SIG-M5 (cell line): ENCODE results near the gene NCOA7.
"Not testable (repeated sequence)": the region's sequence is repeated elsewhere in the genome, so short reads cannot be mapped to it uniquely, and the experiment has no call there.

Experiments used
- DNase-seq: peaks from one replicate; lab custom pipeline; 2025; lab: John Stamatoyannopoulos, UW

NCOA7 gene

DNA sequence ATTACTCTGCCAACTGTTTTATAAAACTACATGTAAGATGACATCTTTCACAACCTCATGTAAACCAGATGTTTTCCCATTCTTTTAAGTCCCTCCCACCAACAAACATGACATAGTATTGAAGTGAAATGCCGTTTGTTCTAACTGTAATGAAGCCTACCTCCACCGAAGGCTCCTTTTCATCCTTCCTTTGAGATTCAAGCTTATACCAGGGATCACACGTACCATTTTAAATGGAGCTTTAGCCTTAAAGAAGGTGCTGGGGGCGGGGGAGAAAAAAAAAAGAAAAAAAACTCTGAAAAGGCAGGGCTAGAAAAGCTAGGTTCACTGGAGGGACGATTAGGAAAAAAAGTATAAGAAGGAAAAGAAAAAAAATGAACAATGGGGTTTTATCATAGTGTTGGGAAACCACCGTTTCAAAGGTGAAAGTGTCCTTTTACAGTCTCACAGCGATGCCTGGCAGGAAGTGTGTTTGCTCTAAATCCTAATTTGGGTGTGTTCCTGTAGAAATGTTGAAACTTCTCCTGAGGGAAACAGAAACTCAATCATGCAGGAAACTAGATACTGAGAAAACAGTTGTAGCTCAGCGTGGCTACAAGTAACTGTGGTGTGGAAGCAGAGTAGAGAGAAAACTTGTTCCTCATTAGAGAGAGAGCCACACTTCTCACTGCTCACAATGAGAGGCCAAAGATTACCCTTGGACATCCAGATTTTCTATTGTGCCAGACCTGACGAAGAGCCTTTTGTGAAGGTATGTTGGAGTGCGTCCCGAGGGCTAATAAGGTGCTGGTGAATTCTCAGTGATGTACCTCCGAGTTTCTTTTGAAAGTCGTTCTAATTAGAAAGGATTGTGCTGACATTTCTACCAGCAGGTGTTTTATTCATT lies 128.2 kb downstream of the NCOA7 start:
- DNase-seq: peak; percentile 79

DNA sequence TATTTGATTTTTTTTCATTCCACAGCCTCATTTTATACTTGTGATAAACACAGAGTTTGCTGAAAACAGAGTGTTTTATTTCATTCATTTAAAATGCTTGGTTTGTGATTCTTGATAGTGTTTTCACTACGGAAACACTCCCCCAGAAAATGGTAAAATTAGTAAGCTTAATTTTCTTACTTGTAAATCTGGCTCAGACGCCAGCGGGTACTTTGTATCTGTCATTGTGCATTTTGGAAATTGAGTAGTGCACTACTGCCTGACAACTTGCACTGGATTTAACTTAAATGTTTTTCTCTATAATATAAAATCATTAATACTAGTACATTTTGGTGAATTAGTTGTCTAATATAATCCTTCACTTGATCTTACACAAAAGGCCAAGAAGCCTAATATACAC lies 128.9 kb downstream of the NCOA7 start:
- no peak for DNase-seq

DNA sequence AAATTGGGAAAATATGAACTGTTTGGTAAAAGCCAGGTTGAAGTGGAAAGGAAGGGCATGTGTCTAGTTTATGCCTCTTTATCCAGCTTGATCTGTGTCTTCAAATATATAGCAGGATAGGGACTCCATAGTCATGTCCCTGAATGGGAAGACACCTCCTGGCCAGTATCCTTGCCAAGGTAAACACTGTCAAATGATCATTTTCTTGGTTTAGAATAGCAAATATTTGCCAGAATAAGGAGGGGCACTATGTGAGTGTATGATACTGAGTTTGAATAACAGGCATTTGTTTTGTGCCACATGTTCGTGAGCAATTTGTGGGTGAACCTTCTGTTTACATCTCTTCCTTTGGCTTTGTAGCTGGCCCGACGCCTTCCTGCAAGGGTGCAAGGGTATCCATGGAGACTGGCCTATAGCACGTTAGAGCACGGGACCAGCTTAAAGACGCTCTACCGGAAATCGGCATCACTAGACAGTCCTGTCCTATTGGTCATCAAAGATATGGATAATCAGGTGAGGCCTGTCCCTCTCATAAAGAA lies 131.6 kb downstream of the NCOA7 start:
- no peak for DNase-seq

DNA sequence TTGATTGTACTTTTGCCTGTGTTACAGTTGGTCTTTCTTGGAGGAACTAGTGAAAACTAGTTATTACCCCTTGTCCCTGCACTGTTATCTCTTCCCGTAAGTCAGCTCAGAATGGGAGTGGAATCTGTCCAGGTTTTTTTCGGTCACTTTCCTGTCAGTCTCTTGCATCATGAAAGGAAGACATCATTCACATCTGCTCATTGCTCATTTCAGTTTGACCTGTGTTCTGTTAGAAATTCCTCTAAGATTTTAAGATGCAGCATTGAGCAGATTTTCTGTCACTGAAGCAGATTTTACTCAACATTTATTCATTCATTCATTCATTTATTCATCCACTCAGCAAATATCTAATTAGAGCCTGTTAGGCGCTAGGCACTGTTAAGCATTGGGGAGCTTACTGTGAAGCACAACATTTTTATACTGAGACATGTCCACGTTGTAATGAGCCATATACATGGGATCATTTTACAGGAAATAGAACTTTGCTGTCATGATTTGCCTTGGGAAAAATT lies 132.7 kb downstream of the NCOA7 start:
- no peak for DNase-seq

DNA sequence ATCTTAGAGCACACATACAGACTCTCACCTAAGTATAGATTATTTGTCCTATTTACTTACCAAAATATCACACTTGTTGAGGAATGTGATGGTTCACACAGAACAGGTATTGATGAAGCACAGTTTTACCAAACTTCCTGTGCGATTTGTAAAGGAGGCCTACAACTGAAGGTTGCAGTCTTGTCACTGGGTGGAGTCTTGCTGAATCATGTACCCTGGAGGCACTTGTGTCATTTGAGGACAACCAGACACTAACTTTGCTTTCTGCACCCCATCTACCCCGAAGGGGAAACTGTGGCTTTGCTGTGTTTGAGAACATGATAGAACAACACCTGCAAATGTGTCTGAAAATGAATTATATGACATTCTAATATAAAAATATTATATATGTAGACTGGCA lies 133.4 kb downstream of the NCOA7 start:
- DNase-seq: no peak

DNA sequence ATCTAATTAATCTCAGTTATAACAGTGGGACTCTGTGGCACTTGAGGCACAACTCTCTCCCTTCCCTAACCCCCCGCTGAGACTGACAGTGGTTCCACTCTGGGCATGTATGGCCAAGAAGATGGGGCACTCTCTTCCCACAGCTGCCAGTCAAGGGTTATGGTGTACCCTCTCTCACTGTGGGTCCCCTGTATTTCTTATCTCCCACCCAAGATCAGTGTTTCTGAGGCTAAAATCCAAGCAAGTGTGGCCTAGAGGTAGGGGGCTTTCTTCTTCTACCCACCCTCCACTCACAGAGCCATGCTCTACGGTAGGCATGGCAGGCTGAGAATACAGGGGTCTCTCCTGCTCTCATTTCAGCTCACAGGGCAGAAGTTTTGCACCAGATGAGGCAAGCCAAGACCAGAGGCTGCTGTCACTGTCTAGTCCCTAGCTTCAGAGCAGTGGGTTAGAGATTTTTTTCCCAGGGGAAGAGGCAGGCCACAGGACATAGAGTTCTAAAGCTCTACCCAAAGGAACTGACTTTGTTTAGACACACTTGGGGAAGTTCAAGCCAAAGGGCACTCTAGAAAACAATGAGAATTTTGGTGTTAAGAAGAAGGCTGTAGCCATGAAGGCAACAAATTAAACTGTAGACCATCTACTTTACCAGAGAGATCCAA lies 134.1 kb downstream of the NCOA7 start:
- DNase-seq: no peak

DNA sequence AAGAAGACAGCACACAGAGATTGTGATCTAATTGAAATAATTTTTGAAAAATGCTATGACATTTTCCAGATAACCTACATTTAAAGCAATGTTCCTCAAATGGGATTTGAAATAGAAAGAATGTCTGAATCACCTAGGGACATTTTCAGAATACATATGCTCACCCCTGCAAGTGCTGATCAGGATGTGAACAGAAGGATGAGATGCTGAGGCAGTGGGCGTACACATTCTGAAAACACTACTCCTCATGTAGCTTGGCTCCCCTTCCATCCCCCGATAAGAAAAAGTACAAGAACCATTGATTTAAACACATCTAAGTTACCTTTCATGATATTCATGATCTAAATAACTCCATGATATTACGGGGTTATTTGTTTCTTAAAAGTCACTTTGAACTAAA lies 136.0 kb downstream of the NCOA7 start:
- no peak for DNase-seq

DNA sequence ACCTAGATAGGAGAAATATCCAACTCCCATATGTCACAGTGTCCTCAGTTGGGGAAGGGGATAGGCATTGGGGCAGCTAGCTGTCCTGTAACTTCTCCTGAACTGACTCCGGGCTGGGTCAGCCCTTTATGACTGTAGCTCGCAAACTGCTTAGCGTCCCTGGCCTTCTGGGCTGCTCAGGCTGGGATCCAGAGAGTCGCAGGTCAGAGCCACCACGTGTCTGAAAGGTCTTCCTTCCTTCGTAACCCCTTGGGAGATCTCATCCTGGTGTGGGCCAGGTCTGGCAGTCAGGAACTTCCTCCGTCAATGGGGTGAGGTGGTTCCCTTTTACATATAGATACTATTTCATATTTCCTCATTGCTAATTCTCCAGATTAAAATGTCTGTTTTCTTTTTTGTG lies 137.0 kb downstream of the NCOA7 start:
- DNase-seq: no peak

DNA sequence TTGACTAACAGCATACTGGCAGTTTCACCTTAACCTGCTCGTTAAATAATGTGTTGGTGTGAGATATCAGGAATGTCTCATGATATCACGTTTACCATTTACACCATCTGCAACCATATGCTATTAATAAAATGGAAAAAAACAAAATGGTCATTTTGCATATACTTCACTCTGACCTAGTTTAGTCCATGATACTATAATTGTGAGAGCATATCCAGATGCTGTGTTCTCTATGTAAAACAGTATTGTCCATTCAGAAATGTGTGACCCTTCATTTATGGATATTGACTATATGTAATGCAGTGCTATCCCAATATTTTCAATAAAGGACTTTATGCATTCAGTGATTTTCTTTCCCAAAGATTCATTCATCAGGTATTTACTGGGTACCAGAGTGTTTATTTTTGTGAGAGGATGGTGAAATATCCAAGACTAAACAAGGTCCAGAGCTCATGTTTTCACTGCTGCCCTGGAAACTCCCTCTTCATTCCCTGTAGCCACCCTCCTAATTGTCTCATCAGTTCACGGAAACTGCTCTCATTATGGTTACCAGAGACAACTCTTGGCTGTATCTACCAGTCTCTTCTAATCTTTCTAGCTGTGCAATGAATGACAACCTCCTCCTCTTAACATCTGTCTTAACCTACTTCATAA lies 140.1 kb downstream of the NCOA7 start:
- DNase-seq: no peak

DNA sequence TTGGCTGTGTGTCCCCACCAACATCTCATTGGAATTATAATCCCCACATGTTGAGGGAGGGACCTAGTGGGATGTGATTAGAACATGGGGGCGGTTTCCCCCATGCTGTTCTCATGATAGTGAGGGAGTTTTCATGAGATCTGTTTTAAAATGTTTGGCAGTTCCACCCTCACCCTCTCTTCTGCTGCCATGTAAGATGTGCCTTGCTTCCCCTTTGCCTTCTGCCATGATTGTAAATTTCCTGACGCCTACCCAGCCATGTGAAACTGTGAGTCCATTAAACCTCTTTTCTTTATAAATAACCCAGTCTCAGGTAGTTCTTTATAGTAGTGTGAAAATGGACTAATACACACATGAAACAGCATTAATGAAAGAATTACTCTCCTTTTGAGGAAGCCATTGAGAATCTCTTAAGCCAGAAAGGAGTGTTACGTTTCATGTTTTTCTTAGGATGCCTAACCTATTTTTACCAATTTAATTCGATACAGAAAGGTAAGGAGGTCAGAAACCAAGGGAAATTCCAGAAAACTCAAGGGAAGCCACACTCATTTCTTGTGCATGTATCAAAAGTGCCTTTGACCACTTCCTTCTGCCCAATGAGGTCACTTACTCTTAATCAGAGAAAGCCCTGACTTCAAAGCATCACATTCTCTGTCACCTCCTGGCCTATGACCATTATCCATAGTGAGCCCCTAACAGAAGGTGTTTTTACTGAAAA lies 141.1 kb downstream of the NCOA7 start:
- no peak for DNase-seq

DNA sequence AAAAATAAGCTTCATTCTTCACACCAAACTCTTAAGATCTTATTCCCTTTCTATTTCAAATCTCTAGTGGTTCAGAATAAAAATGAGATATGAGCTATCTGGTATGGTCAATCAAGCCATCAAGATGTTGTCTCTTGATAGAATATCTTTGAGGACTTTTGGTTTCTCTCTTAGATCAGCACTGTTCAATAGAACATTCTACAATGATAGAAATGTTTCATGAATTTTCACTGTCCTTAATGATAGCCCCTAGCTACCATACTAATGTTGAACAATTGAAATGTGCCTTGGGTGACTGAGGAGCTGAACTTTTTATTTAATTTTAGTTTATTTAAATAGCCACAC lies 141.7 kb downstream of the NCOA7 start:
- no peak for DNase-seq

DNA sequence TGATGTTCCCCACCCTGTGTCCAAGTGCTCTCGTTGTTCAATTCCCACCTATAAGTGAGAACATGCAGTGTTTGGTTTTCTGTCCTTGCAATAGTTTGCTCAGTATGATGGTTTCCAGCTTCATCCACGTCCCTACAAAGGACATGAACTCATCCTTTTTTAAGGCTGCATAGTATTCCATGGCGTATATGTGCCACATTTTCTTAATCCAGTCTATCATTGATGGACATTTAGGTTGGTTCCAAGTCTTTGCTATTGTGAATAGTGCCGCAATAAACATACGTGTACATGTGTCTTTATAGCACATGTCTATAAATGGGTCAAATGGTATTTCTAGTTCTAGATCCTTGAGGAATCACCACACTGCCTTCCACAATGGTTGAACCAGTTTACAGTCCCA lies 144.8 kb downstream of the NCOA7 start:
- not testable (repeated sequence) for DNase-seq

DNA sequence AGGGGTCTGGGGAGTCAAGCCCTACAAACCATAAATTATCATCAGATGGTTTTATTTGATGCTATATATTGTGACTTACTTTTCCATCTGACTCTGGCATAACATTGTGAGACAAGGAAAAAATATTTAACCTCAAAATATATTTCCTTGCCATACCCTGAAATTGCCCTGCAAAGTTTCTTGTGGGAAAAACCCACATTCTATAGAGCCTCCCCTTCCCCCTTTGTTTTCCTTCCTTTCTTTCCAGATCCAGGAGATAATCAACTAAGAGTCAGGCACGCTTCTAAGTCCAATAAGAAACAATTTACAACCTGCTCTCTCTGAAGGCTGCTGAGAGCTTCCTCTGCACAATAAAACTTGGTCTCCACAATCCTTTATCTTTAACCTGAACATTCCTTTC lies 148.3 kb downstream of the NCOA7 start:
- DNase-seq: no peak

DNA sequence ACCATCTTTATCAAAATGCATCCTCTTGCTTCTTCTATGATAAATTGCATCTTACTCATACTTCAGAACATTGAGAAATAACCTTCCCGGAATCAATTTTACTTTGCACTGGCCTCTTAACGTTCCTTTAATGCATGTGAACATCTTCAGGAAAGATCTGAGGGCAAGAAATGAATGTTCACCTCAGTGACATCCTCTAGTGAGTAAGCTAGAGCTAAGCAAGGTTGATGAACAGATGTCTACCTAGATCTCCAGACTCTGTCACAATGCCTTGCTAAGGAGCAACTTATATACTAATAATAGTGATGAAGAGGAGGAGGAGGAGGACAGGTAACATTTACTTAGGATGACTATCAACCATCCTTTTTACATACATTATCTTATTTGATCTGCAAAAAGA lies 149.0 kb downstream of the NCOA7 start:
- no peak for DNase-seq

DNA sequence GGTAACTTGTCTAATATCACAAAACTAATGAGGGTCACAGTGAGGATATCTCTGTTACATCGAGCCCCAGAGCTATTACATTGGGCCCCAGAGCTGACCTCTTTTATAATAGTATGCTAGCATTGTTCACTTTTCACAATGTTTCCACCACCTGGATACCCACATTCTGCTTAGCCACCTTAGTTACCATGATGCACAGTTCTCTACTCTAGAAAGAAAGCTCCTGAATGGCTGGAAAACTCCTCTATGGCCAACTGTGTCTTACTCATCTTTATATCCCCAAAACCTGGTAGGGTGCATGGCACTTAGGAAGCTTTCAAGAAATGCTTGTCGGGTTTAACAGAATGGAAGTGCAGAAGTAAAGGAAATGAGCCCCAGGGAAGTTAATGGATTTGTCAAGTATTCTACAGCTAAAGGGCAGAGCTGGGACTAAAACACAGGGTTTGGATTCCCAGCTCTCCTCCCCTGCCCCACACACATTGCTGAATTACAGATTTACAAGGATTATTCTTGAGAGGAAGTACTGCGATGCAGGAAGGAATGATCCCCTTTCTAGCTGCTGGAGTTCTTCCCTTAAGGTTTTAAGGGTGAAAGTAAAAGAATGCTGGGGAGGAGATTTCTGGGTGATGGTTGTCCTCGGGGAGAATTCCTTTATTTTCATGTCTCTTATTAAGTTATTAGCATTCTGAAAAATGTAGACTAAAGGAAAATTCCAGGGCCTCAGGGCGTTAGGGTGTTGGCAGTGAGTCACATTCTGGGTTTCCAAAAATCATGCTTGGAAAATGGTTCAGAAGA lies 149.7 kb downstream of the NCOA7 start:
- DNase-seq: no peak

DNA sequence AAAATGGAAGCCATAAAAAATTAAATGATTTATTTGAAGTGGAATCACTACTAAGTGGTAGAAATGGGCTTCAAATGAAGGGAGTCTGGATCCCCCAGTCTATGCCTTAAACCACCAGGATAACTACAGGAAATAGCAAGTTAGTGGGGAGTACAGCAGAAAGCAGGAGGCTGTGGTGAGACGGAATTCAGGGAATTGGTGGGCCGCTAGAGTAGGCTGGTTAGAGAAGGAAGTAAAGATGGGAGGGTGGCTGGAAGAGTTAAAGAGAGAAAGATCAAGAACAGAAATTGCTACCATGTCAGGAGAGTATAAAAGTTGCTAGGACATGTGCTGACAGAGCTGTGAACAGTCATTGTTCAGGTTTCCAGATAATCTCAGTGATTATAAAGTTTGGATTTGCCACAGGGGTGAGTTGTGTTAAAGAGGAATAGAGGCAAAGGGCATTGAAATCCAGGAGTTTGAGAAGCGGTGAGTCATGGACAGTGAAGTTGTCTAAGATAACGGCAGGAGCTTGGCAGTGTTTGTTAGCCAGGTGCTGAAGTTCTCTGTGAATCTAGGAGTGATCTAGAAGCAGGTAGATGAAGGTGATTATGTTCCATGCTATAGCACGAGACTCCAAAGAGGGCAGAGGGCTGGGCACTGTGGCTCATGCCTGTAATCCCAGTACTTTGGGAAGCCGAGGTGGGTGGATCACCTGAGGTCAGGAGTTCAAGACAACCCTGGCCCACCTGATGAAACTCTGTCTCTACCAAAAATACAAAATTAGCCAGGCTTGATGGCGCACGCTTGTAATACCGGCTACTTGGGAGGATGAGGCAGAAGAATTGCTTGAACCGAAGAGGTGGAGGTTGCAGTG lies 152.1 kb downstream of the NCOA7 start:
- no peak for DNase-seq

DNA sequence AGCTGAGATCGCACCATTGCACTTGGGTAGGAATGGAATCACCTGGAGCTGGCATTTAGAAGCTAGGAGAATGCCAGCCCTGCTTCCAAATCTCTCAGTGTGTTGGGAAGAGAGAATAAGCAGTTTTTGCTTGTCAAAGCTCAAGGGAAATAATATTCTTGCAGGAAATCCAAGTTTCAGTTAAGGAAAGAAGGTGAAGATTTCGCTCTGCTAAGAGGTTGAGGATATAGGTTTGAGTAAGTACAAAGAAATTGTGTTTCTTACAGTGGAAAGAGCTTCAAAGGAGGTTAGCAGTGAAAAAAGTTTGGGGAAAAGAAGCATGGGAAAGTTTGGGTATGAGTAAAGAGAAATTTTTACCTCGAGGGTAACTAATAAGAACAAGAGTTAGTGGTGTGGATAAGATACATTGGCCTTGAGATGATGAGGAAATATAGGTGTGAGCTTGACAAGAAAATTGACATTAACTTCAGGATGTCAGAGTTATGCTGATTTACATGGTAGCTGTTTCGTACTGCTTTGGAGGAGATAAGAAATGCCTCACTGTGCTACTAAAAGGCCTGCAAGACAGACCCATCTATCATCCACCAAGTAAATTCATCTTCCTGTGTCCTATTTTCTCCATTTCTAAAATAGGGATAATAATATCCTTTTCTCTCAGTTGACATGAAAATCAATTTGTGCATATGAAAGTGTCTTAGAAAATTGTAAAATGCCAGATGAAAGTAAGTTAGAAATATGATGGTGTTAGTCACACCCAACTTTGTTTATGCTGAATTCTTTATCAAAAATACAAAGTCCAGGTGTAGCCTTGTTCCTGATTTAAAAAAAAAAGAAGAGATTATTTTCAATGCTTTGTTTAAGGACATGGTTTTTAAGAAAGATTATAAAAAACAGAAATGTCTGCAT lies 153.0 kb downstream of the NCOA7 start:
- no peak for DNase-seq

DNA sequence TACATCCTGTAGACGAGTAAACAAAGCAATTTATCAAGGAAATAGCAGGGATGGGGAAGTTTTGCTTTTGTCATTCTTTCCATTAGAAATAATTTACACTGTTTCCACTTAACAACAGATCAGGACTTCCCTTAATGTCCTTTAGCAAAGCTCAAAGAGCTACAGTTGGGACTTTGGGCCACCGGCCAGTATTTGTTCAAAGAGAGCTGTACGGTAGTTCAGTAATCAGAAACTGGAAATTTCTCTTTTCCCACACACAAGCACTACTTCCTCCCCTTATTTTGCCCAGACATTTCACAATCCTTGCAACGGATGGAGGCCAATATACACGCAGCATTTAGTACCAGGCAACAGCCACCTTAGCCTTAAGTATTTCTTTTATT lies 153.7 kb downstream of the NCOA7 start:
- DNase-seq: no peak

DNA sequence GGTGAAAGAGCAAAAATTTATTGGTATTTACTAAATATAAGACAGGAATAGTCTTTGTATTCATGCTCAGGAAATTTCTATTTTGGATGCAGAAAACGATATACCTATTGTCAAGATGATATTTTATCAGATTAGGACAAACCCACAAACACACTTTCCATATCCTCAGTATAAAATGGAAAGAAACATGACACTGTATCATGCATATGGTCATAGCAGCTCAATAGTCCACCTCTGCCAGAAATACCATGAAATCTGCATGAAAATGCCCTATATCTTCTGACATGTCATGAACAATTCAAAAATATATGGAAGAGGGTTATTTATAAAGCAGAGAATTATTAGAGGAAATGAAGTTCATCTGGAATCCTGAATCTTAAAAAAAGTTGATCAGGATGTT lies 154.1 kb downstream of the NCOA7 start:
- DNase-seq: no peak
